Thoracic aorta (tissue), 2 donors: ENCODE results near the gene TNFSF10. TPM values are rescaled to one million over a fixed set of nuclear protein-coding genes. Genes with fewer than 3 reads are reported as not detected.

Source experiments
- ATAC-seq: fragments of 150-250 bp; one replicate; pipeline ENCODE4 v1.8.0; 2017; ENCODE audit warnings: low read depth; ENCODE audit not compliant: insufficient number of reproducible peaks, low FRiP score
- DNase-seq: peaks from one replicate; pipeline ENCODE4 v3.0.0-alpha.2; 2020; ENCODE audit warnings: low spot score
- H3K27ac ChIP-seq, 2 donors: fragments of 200-600 bp; sonication (generic); 1 replicate in 1 of 2; 2 replicates in 1 of 2; pipeline ENCODE4 v1.5.1; 2016; ENCODE audit warnings: mild to moderate bottlenecking in 2 of 2, moderate library complexity in 2 of 2
- H3K27me3 ChIP-seq: fragments of 200-600 bp; sonication (generic); replicated peaks from 2 replicates; pipeline ENCODE4 v1.6.0; 2016; ENCODE audit warnings: mild to moderate bottlenecking; ENCODE audit not compliant: insufficient read depth
- H3K36me3 ChIP-seq: fragments of 200-600 bp; sonication (generic); one replicate; pipeline ENCODE4 v1.5.1; 2016
- H3K4me1 ChIP-seq, 2 donors: fragments of 200-600 bp; sonication (generic); 1 replicate in 1 of 2; 2 replicates in 1 of 2; pipeline versions ENCODE4 v1.5.1 to v1.6.0; 2016; ENCODE audit warnings: low read depth in 2 of 2, mild to moderate bottlenecking in 1 of 2; ENCODE audit not compliant: control insufficient read depth in 1 of 2
- H3K4me3 ChIP-seq: fragments of 200-600 bp; sonication (generic); 2 replicates; pipeline ENCODE4 v1.5.1; 2016; ENCODE audit warnings: mild to moderate bottlenecking
- H3K9me3 ChIP-seq: fragments of 200-600 bp; sonication (generic); 2 replicates; pipeline ENCODE4 v1.5.1; 2016
- total RNA-seq, 2 donors: library from RNA; depleted of rRNA; stranded (reverse); fragments of >200 nt; gene quantifications; one replicate each; pipeline versions ENCODE4 v1.1.0 to v1.2.3, GENCODE V29; 2016
- TF ChIP-seq, protein P1 (sequence below): fragments of 200-600 bp; sonication (generic); IDR thresholded peaks from one replicate; pipeline ENCODE4 v1.5.1; 2019; ENCODE audit warnings: antibody characterized with exemption

Gene TNFSF10
- total RNA-seq, 2 donors from 2014 or later = 13.8 to 16.0 TPM

DNA sequence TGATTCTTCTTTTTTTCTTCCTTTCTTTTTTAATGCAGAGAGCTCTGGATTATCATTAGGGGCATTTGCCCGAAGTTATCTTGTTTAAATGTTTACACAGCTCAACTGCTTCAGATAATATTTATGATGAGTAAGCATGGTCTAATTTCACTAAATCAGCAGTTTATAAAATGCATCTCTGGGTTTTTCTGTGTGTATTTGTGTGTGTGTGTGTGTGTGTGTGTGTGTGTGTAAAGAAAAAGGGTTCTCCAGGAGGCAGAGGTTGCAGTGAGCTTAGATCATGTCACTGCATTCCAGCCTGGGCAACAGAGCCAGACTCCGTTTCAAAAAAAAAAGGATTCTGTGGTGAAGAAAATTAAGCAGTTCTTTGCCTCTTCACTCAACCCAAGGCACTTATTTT, 25.9 kb upstream of the TNFSF10 start:
- no peak for ATAC-seq
- H3K4me3 ChIP-seq = no peak overlapping the region

DNA sequence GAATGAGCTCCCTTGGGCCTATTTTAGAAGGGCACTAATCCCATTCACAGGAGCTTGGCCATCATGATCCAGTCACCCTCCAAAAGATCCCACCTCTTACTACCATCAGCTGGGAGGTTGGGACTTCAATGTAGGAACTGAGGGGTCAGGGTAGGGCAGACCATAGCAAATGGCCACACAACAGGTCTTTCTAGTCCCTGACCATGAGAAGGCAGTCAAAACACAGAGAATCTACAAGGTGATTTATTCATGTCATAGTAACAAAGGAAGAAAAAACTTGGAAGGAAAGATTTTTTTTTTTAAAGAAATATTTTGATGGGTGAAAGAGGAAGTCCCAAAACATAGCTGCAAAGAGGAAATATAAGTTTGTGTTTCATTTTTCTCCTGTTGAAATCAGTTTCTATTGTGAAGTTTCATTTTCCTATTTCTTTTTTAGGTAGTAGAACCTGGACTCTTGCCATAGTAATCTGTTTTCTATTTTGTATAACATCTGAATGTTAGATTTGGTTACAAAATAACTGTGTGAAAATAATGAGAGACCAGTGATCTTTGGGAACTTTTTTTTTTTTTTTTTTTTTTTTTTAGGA, 23.5 kb upstream of the TNFSF10 start:
- DNase-seq (no peak), ATAC-seq (no peak)
- no peak overlapping the region for H3K27ac ChIP-seq
- H3K4me1 ChIP-seq = peaks cover 15 to 26% of the 10 kb centered on the region in 2 donors
- TF ChIP-seq, protein P1, sequence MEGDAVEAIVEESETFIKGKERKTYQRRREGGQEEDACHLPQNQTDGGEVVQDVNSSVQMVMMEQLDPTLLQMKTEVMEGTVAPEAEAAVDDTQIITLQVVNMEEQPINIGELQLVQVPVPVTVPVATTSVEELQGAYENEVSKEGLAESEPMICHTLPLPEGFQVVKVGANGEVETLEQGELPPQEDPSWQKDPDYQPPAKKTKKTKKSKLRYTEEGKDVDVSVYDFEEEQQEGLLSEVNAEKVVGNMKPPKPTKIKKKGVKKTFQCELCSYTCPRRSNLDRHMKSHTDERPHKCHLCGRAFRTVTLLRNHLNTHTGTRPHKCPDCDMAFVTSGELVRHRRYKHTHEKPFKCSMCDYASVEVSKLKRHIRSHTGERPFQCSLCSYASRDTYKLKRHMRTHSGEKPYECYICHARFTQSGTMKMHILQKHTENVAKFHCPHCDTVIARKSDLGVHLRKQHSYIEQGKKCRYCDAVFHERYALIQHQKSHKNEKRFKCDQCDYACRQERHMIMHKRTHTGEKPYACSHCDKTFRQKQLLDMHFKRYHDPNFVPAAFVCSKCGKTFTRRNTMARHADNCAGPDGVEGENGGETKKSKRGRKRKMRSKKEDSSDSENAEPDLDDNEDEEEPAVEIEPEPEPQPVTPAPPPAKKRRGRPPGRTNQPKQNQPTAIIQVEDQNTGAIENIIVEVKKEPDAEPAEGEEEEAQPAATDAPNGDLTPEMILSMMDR = no peak
- H3K27me3 ChIP-seq = no peaks in the 10 kb centered on the region
- no peaks in the 10 kb centered on the region for H3K36me3 ChIP-seq
- H3K4me3 ChIP-seq = no peak overlapping the region
- no peaks in the 10 kb centered on the region for H3K9me3 ChIP-seq

More for the DNA sequence above, 25.9 kb upstream of the TNFSF10 start:
- Histone ChIP-seq H3K4me1 (peaks cover 11% of the 10 kb centered on the region in 2 donors), H3K27me3 (no peaks in the 10 kb centered on the region), H3K27ac (no peak overlapping the region), H3K9me3 (no peaks in the 10 kb centered on the region), H3K36me3 (no peaks in the 10 kb centered on the region)
- TF ChIP-seq, protein P1 = no peak
- DNase-seq = no peak

GRCh38 chr3:172546105-172546504, 22.9 kb upstream of the TNFSF10 start:
- DNase-seq = no peak
- H3K36me3 ChIP-seq = no peaks in the 10 kb centered on the region
- no peaks in the 10 kb centered on the region for H3K9me3 ChIP-seq
- H3K4me1 ChIP-seq = peaks cover 19 to 29% of the 10 kb centered on the region in 2 donors
- ATAC-seq = no peak
- no peaks in the 10 kb centered on the region for H3K27me3 ChIP-seq
- TF ChIP-seq, protein P1 = no peak
- no peak overlapping the region for H3K27ac ChIP-seq
- no peak overlapping the region for H3K4me3 ChIP-seq

DNA sequence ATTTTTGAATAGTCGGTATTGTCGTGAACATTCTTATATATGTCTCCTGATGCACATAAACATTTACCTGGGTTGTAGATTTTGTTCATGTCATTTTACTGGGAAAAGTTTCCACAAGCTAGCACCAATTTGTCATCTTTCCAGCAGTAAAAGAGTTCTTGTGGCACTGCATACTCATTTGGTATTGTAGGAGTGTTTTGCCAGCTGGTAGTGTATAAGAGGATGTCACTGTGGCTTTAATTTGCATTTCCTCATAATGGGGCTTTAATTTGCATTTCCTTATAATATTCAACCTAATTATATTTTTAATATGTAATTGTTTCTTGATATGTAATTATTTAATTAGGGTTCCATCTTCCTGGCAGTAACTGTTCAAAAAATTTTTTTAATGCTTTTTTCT, 21.2 kb upstream of the TNFSF10 start:
- no peaks in the 10 kb centered on the region for H3K27me3 ChIP-seq
- ATAC-seq (no peak), DNase-seq (no peak)
- H3K27ac ChIP-seq = no peak overlapping the region
- no peaks in the 10 kb centered on the region for H3K36me3 ChIP-seq
- H3K9me3 ChIP-seq = no peaks in the 10 kb centered on the region
- H3K4me3 ChIP-seq = no peak overlapping the region
- H3K4me1 ChIP-seq = peaks cover 19 to 29% of the 10 kb centered on the region in 2 donors
- TF ChIP-seq, protein P1 = no peak

DNA sequence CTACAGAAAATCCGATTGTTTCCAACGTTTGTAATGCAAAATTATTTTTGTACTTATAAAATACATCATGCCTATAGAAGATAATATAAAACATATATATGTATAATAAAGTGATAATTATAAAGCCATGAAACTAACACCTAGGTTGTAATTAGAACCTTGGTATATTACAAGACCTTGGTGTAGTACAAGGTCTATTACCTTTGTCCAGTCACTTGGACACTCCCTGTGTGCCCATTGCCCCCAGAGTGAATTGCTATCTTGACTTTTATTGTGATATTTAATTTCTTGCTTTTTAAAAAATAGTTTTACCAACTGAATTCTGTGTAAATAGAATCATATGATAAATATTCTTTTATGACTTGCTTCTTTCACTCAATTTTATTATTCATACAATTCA, 20.7 kb upstream of the TNFSF10 start:
- H3K4me3 ChIP-seq = no peak overlapping the region
- TF ChIP-seq, protein P1 = no peak
- H3K27me3 ChIP-seq = no peaks in the 10 kb centered on the region
- H3K27ac ChIP-seq = no peak overlapping the region
- H3K36me3 ChIP-seq = no peaks in the 10 kb centered on the region
- DNase-seq (no peak), ATAC-seq (no peak)
- no peaks in the 10 kb centered on the region for H3K9me3 ChIP-seq
- peaks cover 19 to 29% of the 10 kb centered on the region in 2 donors for H3K4me1 ChIP-seq
